ENCODE results near the gene ZNRD2.

DNA sequence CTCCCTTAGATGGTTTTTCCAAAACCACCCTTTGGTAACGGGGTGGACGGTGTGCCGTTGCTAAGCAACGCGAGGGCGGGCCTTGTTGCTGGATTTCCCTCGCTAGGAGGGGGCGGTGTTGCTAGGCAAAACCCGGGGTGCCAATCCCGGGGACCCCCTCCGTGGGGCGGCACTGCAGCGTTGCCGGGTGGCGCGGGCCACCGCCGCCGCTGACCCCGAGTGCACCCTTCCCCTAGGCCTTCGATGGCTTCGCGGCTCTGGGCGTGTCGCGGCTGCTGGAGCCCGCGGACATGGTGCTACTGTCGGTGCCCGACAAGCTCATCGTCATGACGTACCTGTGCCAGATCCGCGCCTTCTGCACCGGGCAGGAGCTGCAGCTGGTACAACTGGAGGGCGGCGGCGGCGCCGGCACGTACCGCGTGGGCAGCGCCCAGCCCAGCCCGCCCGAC lies 14.5 kb downstream of the ZNRD2 start:
- TF ChIP-seq, protein P1, sequence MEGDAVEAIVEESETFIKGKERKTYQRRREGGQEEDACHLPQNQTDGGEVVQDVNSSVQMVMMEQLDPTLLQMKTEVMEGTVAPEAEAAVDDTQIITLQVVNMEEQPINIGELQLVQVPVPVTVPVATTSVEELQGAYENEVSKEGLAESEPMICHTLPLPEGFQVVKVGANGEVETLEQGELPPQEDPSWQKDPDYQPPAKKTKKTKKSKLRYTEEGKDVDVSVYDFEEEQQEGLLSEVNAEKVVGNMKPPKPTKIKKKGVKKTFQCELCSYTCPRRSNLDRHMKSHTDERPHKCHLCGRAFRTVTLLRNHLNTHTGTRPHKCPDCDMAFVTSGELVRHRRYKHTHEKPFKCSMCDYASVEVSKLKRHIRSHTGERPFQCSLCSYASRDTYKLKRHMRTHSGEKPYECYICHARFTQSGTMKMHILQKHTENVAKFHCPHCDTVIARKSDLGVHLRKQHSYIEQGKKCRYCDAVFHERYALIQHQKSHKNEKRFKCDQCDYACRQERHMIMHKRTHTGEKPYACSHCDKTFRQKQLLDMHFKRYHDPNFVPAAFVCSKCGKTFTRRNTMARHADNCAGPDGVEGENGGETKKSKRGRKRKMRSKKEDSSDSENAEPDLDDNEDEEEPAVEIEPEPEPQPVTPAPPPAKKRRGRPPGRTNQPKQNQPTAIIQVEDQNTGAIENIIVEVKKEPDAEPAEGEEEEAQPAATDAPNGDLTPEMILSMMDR (IDR thresholded peaks at IDR 0.05; ENCODE audit: low read depth, low read length) = no peak
- TF ChIP-seq MYC (IDR thresholded peaks at IDR 0.05; ENCODE audit: low read depth, low read length) (no peak), POLR2A (IDR thresholded peaks at IDR 0.05; ENCODE audit: extremely low read depth, insufficient read length) (no peak)

All from NB4 (cell line).